Activated CD4-positive, alpha-beta T cell treated with anti-CD3 and anti-CD28 coated beads, Interleukin-2, amount 50 U/mL, for 24 hours (primary cell): Measurements from ENCODE around the gene RNF34.
A peak's percentile ranks its signal among the peaks of the same experiment; 100 is the strongest.

Experiments used
- DNase-seq, 2 donors: peaks; one replicate each; pipeline ENCODE4 v3.0.0-alpha.2; 2020; ENCODE audit warnings: low read depth in 1 of 2, low spot score in 1 of 2

The RNF34 gene

GRCh38 chr12:121465921-121466793 is 66.2 kb downstream of the RNF34 start:
- DNase-seq: peak in 1 of 2 donors; percentile 18

- peak; percentile 70 to 80 for DNase-seq
Measured at GRCh38 chr12:121466794-121467637, 67.1 kb downstream of the RNF34 start.

GRCh38 chr12:121467638-121468498 is 68.0 kb downstream of the RNF34 start:
- DNase-seq: no peak

DNA sequence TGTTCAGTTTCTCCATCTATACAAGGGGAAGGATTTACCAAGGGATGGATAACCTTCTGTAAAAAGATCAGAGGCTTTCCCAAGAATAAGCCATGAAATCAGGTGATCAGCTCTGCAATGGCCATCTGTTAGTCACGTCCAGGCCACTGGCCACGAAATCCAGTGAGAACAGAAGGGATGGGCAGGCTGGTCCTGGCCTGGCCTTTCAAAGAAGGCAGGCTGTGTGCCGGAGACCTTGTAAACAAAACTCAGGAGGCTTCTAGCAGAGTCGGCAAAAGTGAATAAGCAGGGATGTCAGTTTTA is 68.5 kb downstream of the RNF34 start:
- no peak for DNase-seq

- no peak for DNase-seq
Measured at GRCh38 chr12:121470751-121471150, 70.8 kb downstream of the RNF34 start.

- DNase-seq: no peak
Measured at GRCh38 chr12:121472150-121472905, 72.4 kb downstream of the RNF34 start.
